Vagina (tissue), 2 donors: ENCODE data around the gene BRSK2. TPM values are rescaled to one million over a fixed set of nuclear protein-coding genes. Genes with fewer than 3 reads are reported as not detected.

Experiments used
- DNase-seq, 2 donors: peaks; one replicate each; pipeline ENCODE4 v3.0.0-alpha.2; 2017; ENCODE audit errors: extremely low spot score in 2 of 2
- H3K27ac ChIP-seq: fragments of 200-600 bp; sonication (generic); one replicate; pipeline ENCODE4 v1.5.1; 2019
- H3K27me3 ChIP-seq: fragments of 200-600 bp; sonication (generic); one replicate; pipeline ENCODE4 v1.5.1; 2019
- H3K36me3 ChIP-seq, 2 donors: fragments of 200-600 bp; sonication (generic); one replicate each; pipeline ENCODE4 v1.5.1; 2017 to 2019
- H3K4me1 ChIP-seq: fragments of 200-600 bp; sonication (generic); one replicate; pipeline ENCODE4 v1.5.1; 2019
- H3K4me3 ChIP-seq, 2 donors: fragments of 200-600 bp; sonication (generic); 1 replicate in 1 of 2; 2 replicates in 1 of 2; pipeline ENCODE4 v1.5.1; 2016 to 2019
- H3K9me3 ChIP-seq: fragments of 200-600 bp; sonication (generic); one replicate; pipeline ENCODE4 v1.5.1; 2019
- CTCF ChIP-seq, 3 experiments: fragments of 450-650 bp in 2 of 3; fragments of 200-600 bp in 1 of 3; sonication (generic) in 1 of 3; IDR thresholded peaks; one replicate each; pipeline ENCODE4 v1.5.1; 2017 to 2019; ENCODE audit warnings: antibody characterized with exemption in 3 of 3, mild to moderate bottlenecking in 2 of 3, moderate library complexity in 2 of 3
- POLR2A ChIP-seq, 2 donors: fragments of 450-650 bp; IDR thresholded peaks; one replicate each; pipeline ENCODE4 v1.6.1; 2017; ENCODE audit warnings: antibody characterized with exemption in 2 of 2, mild to moderate bottlenecking in 2 of 2, moderate library complexity in 2 of 2
- POLR2AphosphoS5 ChIP-seq, 2 donors: sonication (generic); formaldehyde crosslinking; IDR thresholded peaks; one replicate each; pipeline ENCODE4 v1.9.0; 2017; ENCODE audit warnings: antibody characterized with exemption in 2 of 2, mild to moderate bottlenecking in 2 of 2, low read depth in 1 of 2; ENCODE audit not compliant: insufficient read depth in 1 of 2
- intact Hi-C: fragments of 100-400 bp; cut with DNase I; formaldehyde crosslinking; loops from one replicate; pipeline ENCODE4 v1.15.1; 2023
- total RNA-seq: library from RNA; depleted of rRNA; stranded (reverse); fragments of >200 nt; gene quantifications from one replicate; pipeline ENCODE4 v1.2.3, GENCODE V29; 2016

BRSK2 gene
- total RNA-seq, 1 donor from 2014 or later, result 3.9 TPM

- no peak for TF ChIP-seq POLR2AphosphoS5 (IDR thresholded peaks at IDR 0.05; ENCODE audit: insufficient read depth in 1 of 2, low read depth in 1 of 2)
- TF ChIP-seq POLR2A (IDR thresholded peaks at IDR 0.05), result no peak
- TF ChIP-seq CTCF (IDR thresholded peaks at IDR 0.05), result no peak
- intact Hi-C loops, result no loop called here
- Histone ChIP-seq H3K9me3 (no peaks in the 10 kb centered on the region), H3K27me3 (no peaks in the 10 kb centered on the region), H3K4me1 (peaks cover 23% of the 10 kb centered on the region), H3K4me3 (no peak overlapping the region), H3K27ac (peak overlapping the region; percentile 1), H3K36me3 (peaks cover 0 to 36% of the 10 kb centered on the region in 2 donors)
- no peak for DNase-seq
Observed at GRCh38 chr11:1479678-1480118, 90.0 kb downstream of the BRSK2 start.

GRCh38 chr11:1480191-1480554 is 90.4 kb downstream of the BRSK2 start:
- Histone ChIP-seq H3K4me3 (no peak overlapping the region), H3K9me3 (no peaks in the 10 kb centered on the region), H3K27me3 (no peaks in the 10 kb centered on the region), H3K27ac (peak overlapping the region; percentile 78), H3K4me1 (peaks cover 28% of the 10 kb centered on the region), H3K36me3 (peaks cover 0 to 32% of the 10 kb centered on the region in 2 donors)
- intact Hi-C loops, result no loop called here
- TF ChIP-seq CTCF (IDR thresholded peaks at IDR 0.05), result no peak
- no peak for TF ChIP-seq POLR2A (IDR thresholded peaks at IDR 0.05)
- no peak for TF ChIP-seq POLR2AphosphoS5 (IDR thresholded peaks at IDR 0.05; ENCODE audit: insufficient read depth in 1 of 2, low read depth in 1 of 2)
- no peak for DNase-seq

- DNase-seq, result no peak
- Histone ChIP-seq H3K36me3 (peaks cover 0 to 26% of the 10 kb centered on the region in 2 donors), H3K27me3 (no peaks in the 10 kb centered on the region), H3K4me3 (no peak overlapping the region), H3K27ac (peak overlapping the region; percentile 78), H3K9me3 (no peaks in the 10 kb centered on the region), H3K4me1 (peaks cover 34% of the 10 kb centered on the region)
- TF ChIP-seq POLR2A (IDR thresholded peaks at IDR 0.05), result no peak
- intact Hi-C loops, result no loop called here
Observed at GRCh38 chr11:1480555-1481482, 91.1 kb downstream of the BRSK2 start.

- Histone ChIP-seq H3K27me3 (no peaks in the 10 kb centered on the region), H3K4me3 (no peak overlapping the region), H3K9me3 (no peaks in the 10 kb centered on the region), H3K27ac (peak overlapping the region; percentile 78), H3K4me1 (peaks cover 41% of the 10 kb centered on the region), H3K36me3 (peaks cover 0 to 23% of the 10 kb centered on the region in 2 donors)
- no peak for TF ChIP-seq POLR2A (IDR thresholded peaks at IDR 0.05)
- no peak for TF ChIP-seq POLR2AphosphoS5 (IDR thresholded peaks at IDR 0.05; ENCODE audit: insufficient read depth in 1 of 2, low read depth in 1 of 2)
- TF ChIP-seq CTCF (IDR thresholded peaks at IDR 0.05), result no peak
- DNase-seq, result no peak
- intact Hi-C loops, result no loop called here
Observed at GRCh38 chr11:1481483-1481825, 91.7 kb downstream of the BRSK2 start.

GRCh38 chr11:1481861-1482441 is 92.2 kb downstream of the BRSK2 start:
- H3K27me3 ChIP-seq, result no peaks in the 10 kb centered on the region
- H3K4me3 ChIP-seq, result no peak overlapping the region
- TF ChIP-seq CTCF (IDR thresholded peaks at IDR 0.05), result no peak
- no peak for TF ChIP-seq POLR2AphosphoS5 (IDR thresholded peaks at IDR 0.05; ENCODE audit: insufficient read depth in 1 of 2, low read depth in 1 of 2)
- no peak for TF ChIP-seq POLR2A (IDR thresholded peaks at IDR 0.05)
- peak overlapping the region; percentile 78 for H3K27ac ChIP-seq
- H3K4me1 ChIP-seq, result peaks cover 45% of the 10 kb centered on the region
- intact Hi-C loops, result no loop called here
- DNase-seq, result no peak
- H3K9me3 ChIP-seq, result no peaks in the 10 kb centered on the region
- peaks cover 0 to 23% of the 10 kb centered on the region in 2 donors for H3K36me3 ChIP-seq
